HG03432 (cell line): ENCODE data around the gene KLHDC8A.

ENCODE experiments used
- ATAC-seq: cut with Tn5 transposase; IDR thresholded peaks from one replicate; pipeline ENCODE4 v1.9.1; 2021; ENCODE audit warnings: mild to moderate bottlenecking, moderate library complexity; ENCODE audit not compliant: unreplicated experiment

Gene KLHDC8A

DNA sequence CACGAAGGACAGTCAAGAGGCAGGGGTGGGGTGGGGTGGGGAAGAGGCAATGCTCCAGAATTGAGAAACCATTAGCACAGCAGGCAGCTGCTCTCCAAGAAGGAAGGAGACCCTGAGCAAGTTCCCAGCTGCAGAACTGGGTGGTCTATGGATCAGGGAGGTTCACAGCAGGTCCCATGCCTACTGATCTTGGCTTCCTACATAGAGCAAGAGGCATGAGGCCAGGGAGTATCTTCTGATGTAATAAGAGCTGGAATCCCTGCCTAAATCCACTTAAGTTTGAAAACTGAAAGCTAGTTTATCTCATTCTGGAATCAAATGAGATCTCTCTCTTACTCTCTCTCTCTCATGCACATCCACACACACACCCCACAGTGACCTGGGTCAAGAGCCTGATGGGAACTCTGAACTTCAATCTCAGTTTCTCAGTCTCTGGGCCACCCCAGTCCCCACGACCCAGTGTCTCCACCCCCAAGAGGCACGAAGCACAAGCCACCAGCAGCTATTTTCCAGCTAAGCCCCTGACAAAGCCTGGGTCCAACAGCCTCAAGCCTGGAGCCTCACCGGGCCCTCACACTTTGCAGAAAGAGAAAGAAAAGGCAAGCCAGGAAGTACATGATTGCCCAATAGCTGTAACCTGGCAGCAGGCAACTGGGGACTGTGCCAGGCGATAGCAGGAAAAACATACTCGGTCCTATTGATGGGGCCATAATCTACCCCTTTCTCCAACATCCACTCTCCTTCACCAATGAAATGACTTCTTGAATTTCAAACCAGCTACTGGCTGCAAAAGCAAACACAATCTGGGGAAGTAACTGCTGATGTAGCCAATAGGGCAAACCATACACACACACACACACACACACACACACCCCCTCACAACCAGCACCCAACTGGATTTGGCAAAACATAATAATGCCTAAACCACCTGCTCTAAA is 37.4 kb downstream of the KLHDC8A start:
- no peak for ATAC-seq

DNA sequence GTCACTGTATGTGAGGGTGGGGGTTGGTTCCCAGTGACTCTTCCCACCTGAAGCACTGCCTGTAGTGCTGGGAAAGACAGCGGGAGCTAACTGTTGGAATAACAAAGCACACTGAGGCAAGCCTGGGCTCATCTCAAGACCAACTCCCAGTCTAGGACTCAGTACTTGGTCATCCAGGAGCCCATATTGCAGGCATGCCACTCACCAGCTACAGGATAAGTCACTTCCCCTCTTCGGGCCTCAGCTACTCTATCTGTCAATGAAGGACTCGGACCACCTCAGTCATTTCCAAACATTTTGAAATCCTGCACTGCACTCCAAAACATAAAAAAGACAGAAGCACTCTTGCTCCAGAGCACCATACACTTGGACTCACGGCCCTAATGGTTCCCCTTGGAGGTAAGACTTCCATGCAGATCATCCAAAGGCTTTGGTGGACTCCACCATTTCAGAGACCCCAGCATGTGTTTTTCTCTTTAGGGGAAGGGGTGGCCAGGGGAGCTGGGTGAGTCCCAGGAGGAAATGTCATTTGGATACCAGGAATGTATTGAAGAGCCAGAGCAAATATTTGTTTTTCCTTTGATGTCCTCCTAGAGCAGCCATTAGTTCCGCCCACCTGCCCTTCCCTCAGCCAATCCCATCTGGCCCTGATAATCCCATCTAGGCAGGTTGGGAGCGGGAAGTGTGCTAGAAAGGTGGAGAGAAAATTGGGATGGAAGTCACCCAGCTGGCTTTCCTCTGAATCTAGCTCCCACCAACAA is 38.3 kb downstream of the KLHDC8A start:
- no peak for ATAC-seq

DNA sequence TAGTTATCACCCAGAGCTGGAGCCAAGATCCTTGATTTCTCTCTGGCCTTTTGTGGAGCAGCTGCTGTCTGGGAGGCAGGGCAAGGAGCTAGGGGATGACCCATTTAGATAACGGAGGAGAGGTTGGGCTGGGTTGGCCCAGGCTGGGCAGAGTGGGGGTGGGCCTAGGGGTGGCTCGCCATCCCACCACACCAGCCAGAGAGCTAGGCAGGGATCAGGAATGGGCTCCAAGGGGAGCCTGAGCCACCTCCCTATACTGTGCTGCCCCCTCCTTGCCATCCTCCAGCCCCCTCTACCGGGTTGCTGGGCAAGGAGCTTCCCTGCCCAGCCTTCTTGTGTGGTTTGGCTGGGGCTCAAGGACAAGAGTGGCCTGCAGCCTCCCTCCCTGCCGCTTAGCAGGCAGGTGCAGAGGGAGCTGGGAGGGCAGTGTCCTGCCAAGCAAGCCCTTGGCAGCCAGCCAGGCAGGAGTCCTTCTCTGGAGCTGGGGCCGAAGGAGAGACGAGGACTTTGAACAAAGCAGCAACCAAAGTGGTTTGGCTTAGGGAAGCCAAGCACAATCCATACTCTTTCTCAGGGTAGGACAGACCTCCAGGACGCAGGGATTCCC is 39.3 kb downstream of the KLHDC8A start:
- ATAC-seq: no peak

DNA sequence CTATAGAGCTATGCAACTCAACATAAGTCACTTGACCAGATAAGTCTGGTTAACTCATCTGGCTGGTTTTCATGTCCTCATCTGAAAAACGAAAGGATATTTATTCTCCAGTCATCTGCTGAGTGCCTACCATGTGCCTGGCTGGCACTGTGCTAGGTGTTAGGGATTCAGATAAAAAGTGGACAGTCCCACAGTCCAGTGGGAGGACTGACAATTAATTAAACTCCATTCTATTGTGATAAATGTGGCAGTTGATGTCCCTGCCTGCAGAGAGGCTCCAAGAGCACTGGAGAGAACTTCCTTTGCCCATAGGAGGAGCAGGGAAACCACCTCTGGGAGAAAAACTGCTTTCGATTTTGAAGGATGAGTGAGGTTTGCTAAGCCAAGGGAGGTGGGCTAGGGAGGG is 40.6 kb downstream of the KLHDC8A start:
- no peak for ATAC-seq

DNA sequence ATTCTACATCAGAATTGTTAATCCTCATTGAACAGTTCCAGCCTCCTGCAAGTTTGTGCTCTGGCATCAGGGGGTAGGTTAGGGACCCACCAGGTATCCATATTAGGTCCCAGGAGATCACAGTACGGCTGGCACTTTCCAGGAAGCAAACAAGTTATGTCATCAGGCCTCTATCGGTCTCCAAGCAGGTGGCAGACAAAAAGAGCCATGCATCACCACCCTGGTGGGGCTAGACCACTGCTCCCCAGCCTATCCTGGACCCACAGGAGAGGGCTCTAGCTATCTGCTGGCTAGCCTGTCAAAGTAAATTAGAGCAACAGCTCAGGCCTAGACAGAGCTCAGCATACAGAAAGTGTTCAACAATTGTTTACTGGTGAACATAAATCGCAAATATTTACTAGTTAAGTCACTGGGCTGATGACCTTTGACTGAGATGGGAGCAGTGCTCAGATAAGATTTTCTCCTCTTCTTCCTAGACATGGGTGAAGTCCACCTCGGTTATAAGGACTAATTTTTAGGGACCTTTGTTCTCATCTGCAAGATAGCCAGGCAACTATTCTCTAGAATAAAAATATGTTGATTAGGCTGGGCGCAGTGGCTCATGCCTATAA is 41.6 kb downstream of the KLHDC8A start:
- ATAC-seq: no peak

DNA sequence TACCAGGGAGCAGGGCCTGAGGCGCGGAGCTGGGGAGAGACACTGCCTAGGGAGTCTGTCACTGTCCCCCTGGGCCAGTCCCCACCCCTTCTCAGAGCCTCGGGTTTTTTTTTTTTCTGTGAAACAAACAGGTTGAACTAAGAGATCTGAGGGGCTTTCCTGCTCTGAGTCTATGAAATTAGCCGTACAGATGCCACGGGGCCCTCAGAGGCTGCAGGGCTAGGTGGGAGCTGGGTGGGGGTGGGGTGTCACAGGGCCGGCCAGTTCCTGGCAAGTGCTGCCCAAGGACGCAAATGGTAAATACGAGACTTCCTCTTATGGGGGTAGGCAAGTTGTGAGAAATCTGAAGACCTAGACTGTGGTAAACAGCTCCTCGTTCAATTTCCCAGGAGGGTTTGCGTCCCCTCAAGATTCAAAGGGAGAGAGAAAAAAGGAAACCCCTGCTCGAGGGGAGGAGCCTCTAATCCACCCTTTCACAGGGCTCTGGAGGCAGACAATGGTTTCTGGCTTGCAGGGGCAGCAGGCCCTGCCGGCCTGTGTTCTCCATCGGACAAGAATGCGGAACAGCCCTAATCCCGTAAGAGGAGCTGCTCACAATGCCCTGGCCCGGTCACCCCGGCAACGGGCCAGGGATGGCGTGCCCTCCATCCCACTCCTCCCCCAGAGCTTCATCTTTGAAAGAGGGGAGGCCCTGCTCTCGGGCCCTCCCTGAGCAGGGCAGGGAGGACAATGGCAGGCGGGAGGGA is 43.0 kb downstream of the KLHDC8A start:
- peak; percentile 62 for ATAC-seq

DNA sequence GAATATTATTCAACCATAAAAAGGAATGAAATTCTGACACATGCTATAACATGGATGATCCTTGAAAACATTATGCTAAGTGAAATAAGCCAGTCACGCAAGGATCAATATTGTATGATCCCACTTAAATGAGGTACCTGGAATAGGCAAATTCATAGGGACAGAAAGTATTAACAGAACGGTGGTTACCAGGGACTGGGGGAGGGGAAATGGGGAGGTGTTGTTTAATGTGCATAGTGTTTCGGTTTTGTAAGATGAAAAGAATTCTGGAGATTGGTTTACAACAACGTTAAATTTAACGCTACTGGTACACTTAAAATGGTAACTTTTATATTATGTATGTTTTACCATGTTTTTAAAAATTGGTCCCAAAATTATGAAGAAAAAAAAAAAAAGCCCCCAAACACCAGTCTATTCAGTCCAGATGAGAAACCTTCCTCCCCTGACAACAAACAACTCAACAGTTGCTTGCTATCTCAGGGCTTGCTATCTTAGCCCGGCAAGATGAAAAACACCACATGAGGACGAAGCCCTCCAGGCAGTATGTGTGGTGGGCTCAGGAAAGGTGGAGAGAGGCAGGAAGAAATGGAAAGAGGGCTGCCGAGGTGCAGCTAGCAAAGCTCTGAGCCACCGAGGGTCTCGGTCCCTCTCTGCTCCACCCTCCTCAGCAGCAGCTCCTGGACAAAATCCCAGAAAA is 43.7 kb downstream of the KLHDC8A start:
- no peak for ATAC-seq

DNA sequence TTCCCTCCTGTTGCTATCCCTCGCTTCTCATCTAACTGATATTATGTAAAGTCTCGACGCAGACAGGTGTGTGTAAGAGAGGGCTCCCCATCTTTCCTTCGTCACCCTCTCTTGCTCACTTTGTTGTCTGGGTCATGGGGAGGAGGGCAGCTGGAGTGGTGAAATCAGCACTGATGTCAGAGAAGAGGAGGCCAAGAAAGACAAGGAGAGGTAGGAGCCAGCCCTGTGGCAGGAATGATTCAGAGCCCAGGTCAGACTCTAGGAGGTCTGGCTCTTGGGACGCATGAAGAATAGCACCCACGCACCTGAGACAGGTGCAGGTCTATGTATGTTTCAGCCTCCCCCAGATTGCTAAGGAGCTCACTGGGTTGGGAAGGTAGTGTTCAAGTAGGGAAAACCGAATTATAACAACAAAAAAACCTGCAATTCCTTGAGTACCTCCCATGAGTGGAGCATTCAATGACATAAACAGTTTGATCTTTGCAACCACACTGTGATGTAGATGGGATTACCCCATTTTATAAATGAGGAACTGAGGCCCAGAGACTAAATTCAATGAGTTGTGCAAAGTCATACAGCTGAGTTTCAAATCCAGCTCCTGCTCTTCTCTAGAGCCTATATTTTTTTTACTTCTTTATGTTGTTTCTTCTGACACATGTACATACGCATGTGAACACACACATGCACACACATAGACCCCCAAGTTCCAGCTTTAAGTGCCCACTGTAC is 45.6 kb downstream of the KLHDC8A start:
- ATAC-seq: no peak

DNA sequence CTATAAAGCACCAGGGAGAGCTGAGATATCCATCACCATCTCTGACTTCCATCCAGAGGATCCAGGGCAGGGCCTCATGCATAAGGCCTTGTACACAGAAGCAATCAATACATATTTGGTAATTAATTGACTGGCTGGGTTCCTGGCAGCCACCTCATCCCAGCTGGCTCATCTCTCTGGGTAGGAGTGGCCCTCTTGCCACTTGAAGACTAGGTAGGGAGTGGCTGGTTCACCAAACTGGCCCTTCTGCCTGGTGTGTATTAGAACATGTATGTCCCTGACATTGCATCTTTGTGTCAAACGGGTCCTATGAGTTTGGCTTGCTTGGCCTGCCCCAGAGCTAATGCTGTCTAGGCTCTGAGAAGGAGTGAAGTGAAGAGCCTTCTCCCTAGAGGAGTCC is 47.0 kb downstream of the KLHDC8A start:
- no peak for ATAC-seq

DNA sequence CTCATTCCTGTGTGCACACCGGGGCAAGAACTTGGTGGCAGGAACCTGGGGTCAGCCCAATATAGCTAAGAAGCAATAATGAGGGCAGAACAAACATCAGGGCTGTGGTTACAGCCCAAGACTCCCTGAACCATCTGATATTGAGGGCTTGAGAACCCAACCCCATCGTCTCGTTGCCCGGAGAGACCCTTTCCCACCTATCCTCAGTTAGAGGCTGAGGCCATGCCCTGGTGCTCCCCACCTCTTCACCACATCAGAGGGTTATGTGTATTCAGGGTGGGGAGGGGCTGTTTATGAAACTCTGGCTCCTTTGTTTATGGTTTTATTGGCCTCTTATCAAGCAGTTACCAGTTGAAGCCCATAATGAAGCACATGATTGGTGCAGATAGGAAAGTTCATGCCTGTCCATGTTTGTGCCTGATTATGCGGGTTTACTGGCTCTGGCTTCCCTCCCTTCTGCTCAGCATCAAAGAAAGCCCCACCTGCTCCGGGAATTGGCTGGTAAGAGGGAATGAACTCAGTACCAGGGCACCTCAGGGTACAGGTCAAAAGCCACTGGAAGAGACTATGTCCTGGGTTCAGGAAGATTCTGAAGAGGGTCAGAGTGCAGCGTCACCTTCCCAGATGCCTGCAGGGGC is 49.7 kb downstream of the KLHDC8A start:
- no peak for ATAC-seq

DNA sequence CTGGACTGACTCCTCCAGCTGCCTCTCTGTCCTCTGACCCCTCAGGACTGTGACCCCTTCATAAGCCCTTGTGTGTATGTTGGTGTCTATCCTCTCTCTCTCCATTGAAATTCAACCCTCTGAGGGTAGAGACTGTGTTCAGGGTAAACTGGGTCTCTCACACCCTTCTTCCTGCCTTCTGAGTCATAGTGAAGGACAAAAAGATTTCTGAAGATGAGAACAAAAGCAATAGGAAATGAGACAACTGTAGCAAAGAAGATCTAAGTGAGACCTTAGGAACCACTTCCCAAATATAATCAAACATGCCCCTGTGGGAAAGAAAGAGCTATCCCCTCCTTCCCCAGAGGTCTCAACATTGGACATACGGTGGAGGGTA is 52.0 kb downstream of the KLHDC8A start:
- ATAC-seq: no peak

DNA sequence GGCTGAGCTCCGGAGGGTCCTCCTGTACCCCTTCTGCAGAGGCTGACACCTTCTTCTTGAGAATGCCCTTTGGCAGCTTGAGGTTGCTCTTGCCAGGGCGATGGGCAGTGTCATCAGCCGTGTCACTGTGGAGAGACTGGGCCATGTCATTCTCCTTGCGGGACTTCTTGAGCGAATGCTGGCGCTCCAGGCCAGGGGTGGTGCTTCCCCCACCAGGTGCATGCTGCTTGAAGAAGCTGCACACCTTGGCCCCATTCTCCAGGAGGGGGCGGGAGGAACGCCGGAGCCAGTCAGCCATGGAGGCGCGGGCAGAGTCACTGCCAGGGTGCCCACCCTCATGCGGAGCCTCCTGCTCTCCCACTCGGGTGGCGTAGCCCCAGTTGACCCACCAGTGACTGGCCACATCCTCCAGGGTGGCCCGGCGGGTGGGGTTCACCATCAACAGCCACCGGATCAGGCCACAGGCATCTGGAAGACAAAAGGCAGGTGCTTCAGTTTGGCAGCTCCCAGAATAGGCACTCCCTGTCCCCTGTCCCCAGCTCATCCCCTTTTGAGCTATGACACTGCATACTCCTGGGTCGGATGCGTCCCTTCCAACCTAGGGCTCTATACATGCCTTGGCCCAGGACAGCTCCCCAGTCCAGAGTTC is 52.6 kb downstream of the KLHDC8A start:
- ATAC-seq: no peak

DNA sequence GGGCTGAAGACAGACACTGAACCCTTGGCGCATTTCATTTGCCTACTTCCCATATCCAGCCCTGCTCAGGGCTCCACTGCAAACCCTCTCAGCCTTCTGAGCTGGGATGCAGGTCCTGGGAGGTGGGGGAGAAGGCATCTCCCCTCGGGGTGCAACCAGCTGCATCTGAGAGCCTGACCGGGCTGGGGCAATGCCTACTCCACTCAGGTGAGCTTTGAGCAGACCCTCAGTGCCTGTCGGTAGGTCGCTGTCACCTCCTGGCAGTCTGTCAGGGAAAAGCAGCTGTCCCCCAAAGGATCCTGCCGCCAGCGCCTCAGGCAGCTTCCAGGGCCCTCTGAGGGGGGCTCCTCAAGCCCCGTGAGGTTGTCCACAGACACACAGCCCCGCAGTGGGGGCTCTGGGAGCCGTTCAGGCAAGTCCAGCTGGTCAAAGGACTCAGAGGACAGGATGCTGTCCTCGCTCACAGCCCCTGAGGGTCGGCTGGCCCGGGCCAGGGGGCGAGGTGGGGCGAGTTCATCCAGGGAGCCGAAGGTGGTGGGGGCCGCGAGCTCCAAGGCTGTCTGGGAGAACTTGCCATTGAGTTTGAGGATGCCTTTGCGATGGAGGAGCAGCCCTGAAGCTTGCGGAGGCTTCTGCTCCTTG is 53.4 kb downstream of the KLHDC8A start:
- ATAC-seq: no peak

DNA sequence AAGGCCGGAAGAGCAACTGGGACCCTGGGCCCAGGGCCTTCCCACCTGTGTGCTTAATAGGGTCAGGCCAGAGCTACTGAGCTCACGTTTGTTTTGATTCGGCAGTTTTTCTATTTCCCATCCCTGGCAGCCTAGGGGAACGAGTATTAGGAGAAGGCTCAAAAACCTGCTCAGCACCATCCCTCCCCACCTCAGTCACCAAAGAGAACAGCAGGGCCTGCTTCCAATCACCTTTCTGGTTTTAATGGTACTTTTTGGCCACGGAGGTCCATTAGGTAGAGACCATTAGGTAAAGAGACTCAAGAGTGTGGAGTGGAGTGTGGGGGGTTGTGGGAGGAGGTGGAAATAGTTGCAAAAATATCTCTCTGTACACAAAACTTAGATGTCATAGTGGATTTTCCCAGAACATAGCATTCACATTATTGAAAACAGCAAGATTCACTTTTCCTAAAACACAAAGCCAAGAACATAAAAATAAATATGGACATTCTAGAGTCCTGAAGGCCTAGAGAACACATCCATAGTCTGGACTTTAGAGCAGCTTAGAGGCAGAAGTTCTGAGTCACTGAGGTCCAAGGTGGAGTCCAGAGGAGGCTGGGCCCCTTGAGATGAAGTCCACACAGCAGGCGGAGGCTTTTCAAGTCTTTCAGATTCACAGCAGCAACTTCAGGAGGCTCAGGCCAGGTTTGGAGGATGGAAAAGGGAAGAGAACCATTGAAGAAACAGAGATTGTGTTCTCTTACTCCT is 54.7 kb downstream of the KLHDC8A start:
- no peak for ATAC-seq

DNA sequence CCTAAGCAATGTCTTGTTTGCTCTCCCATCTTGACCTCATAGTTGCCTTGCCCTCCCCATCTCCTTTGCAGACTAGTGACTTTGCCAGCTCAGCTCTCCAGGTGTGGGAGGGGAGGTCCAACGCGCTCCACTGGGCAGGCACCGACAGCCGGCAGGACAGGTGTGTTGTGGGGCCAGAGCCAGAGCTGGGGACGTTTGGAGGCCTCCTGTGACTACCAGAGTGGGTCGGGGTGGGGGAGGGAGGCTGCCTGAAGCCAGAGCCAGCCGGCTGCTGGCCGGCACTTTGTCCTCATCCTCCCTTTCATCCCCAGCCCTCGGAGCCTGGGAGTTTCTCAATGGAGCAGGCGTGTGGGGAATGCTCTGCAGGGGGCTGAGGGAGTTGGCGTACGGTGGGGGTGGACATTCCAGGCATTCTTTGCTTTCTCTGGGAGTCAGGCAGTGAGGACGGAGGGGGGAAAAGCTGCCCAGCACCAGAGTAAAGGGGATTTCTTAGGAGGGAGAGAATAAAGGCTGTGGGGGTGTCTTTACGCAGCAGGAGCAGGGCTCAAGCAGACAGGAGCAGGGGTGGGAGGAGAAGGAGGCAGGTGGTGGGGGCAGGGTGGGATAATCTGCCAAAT is 55.4 kb downstream of the KLHDC8A start:
- ATAC-seq: no peak

DNA sequence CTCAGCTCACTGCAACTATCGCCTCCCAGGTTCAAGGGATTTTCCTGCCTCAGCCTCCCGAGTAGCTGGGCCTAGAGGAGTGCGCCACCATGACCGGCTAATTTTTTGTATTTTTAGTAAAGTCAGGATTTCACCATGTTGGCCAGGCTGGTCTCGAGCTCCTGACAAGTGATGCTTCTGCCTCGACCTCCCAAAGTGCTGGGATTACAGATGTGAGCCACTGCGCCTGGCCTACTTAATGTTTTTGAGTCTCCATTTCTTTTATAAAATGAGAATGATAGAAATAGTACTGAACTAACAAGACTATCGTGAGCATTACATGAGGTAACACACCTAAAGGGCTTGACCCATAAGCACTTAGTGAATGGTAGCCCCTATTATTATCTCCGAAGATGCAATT is 56.6 kb downstream of the KLHDC8A start:
- no peak for ATAC-seq
